ENCODE data around the gene KLHL30. TPM values are rescaled to one million over a fixed set of nuclear protein-coding genes. Genes with fewer than 3 reads are reported as not detected.

KLHL30 gene
- total RNA-seq, 1 experiment from 2014 or later: 0.61 TPM

- CTCF ChIA-PET: no interaction called here
Measured at GRCh38 chr2:238129166-238130010, 9.1 kb upstream of the KLHL30 start.

More at GRCh38 chr2:238129166-238130010, 9.1 kb upstream of the KLHL30 start:
- Histone ChIP-seq H3K9me2 (ENCODE audit: insufficient read depth) (no peaks in the 10 kb centered on the region), H3K4me2 (ENCODE audit: low read length) (no peak overlapping the region), H3K27me3 (ENCODE audit: insufficient read depth, low read length) (no peaks in the 10 kb centered on the region), H3K9me3 (ENCODE audit: control insufficient read depth in 1 of 2, insufficient read depth in 1 of 2, low read depth in 1 of 2, low read length in 2 of 2) (peaks cover 0 to 10% of the 10 kb centered on the region in 2 experiments; a peak in 1 of 4 replicates), H2AFZ (ENCODE audit: low read depth, low read length, poor library complexity, severe bottlenecking) (no peak overlapping the region), H4K20me1 (ENCODE audit: insufficient read depth) (no peaks in the 10 kb centered on the region), H3K79me2 (ENCODE audit: insufficient read depth, low read length) (no peaks in the 10 kb centered on the region), H3K36me3 (ENCODE audit: control insufficient read depth in 1 of 2, insufficient read depth in 2 of 2, low read length in 2 of 2) (no peaks in the 10 kb centered on the region), H3K9ac (ENCODE audit: low read length) (no peak overlapping the region), H3K4me3 (replicated peaks in 1 of 2; ENCODE audit: low read depth in 1 of 2, low read length in 2 of 2) (no peak overlapping the region), H3K27ac (ENCODE audit: low read depth, low read length) (no peak overlapping the region), H3K4me1 (ENCODE audit: control insufficient read depth in 1 of 2, insufficient read depth in 2 of 2, low read length in 2 of 2) (no peaks in the 10 kb centered on the region)
- BruUV-seq (replicated peaks): no TSS peak
- TF ChIP-seq YY1 (IDR thresholded peaks at IDR 0.05; ENCODE audit: extremely low read depth, insufficient replicate concordance, low read depth, low read length) (no peak), ZNF274 (IDR thresholded peaks at IDR 0.05; ENCODE audit: low read depth, low read length) (no peak), CEBPB (IDR thresholded peaks at IDR 0.05; ENCODE audit: low read depth) (no peak), ATF3 (IDR thresholded peaks at IDR 0.05) (no peak), RAD21 (IDR thresholded peaks at IDR 0.05; ENCODE audit: low read depth) (no peak), POLR2AphosphoS5 (IDR thresholded peaks at IDR 0.05; ENCODE audit: low read depth, low read length) (no peak), CBX3 (IDR thresholded peaks at IDR 0.05; ENCODE audit: low read depth) (no peak), SIN3A (IDR thresholded peaks at IDR 0.05; ENCODE audit: low read depth) (no peak), JUND (IDR thresholded peaks at IDR 0.05) (no peak), TCF7L2 (IDR thresholded peaks at IDR 0.05; ENCODE audit: borderline replicate concordance, extremely low read depth, insufficient read depth, insufficient read length) (no peak), SP1 (IDR thresholded peaks at IDR 0.05; ENCODE audit: low read depth) (no peak), ELF1 (IDR thresholded peaks at IDR 0.05; ENCODE audit: borderline replicate concordance, low read depth) (no peak), CTCF (IDR thresholded peaks at IDR 0.05 in 2 of 3, conservative IDR thresholded peaks at IDR 0.05 in 1 of 3; ENCODE audit: borderline replicate concordance in 1 of 3, insufficient read depth in 1 of 3, low read depth in 2 of 3, low read length in 2 of 3) (no peak), SRF (IDR thresholded peaks at IDR 0.05; ENCODE audit: low read depth) (no peak)
- POLR2A ChIA-PET: no interaction called here
- intact Hi-C loops (cut with micrococcal nuclease): no loop called here
- DNase-seq (ENCODE audit: low read depth, low spot score) (no peak), ATAC-seq (no peak)
- RAD21 ChIA-PET (ENCODE audit: low non-redundant PET in 1 of 2, low total read pairs in 2 of 2, uncharacterized antibody in 2 of 2, unreplicated experiment in 2 of 2): no interaction called here
